ENCODE results near the gene ABHD16A. TPM values are rescaled to one million over a fixed set of nuclear protein-coding genes. Genes with fewer than 3 reads are reported as not detected.

Gene ABHD16A
- total and polyA plus RNA-seq, 2 of the 13 experiments (the other 11 are each of a cell fraction or from before 2014, with no cell fraction given): 43.5 to 45.4 TPM

DNA sequence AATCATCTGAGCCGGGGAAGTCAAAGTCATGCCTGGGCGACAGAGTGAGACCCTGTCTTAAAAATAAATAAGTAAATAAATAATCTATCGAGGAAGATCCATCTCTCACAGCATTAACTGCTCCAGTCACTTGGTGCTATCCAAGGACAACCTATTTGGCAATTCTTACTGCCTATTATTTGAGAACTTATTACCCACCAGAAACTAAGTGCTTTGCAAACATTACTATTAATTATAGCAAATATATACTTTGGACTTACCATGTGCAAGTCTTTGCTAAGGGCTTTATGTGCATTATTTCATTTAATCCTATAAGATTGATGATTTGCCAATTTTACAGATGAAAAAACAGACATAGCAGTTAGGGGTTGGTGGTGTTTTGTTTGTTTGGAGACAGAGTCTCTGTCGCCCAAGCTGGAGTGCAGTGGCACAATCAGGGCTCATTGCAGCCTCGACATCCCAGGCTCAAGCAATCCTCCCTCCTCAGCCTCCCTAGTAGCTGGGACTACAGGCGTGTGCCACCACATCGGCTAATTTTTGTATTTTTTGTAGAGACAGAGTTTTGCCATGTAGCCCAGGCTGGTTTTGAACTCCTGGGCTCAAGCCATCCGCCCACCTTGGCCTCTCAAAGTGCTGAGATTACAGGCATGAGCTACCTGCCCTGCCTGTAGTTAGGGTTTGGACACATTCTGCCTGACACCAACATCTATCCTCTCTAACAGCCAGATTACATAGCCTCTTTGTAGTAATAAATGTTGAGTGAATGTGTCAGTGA, 48.4 kb downstream of the ABHD16A start:
- peak overlapping the region; percentile 41 to 78 (median 44) for H3K4me3 ChIP-seq (replicated peaks in 1 of 3; ENCODE audit: insufficient read depth in 1 of 3, low read depth in 2 of 3, low read length in 3 of 3)
- peaks cover 17% of the 10 kb centered on the region; the same call in 1 of the 2 replicates for H4K20me1 ChIP-seq (ENCODE audit: insufficient read depth, low read length)
- POLR2A ChIA-PET: interaction anchor here (0.9 to 8.0 kb wide), 43 partner anchors 9 to 475 kb away, joined by 3 to 438 read pairs (median 6); partner anchors contain the start of genes ABHD16A, AIF1, ATP6V1G2 and C2
- H3K27ac ChIP-seq (ENCODE audit: extremely low read length, insufficient read depth, low read length): peak overlapping the region; percentile 96
- 16% methylated on average over 8 of the region's 8 CpGs for WGBS (ENCODE audit: low lambda C conversion rate)
- no peak overlapping the region for H2AFZ ChIP-seq (ENCODE audit: low read length)
- peak overlapping the region; percentile 69 for H3K9ac ChIP-seq (ENCODE audit: insufficient read depth, low read depth, low read length)
- peak; percentile 60 for DNase-seq (ENCODE audit: low spot score)
- H3K9me3 ChIP-seq (ENCODE audit: low read length): no peaks in the 10 kb centered on the region
- H3K4me2 ChIP-seq (ENCODE audit: low read depth, low read length): peak overlapping the region; percentile 100
- in situ Hi-C loops (cut with HindIII; ENCODE audit: extremely low pct_ligation_motif_present, low pct_unique_long_range_greater_than_20kb): no loop called here
- intact Hi-C loops (cut with micrococcal nuclease; ENCODE audit: unreplicated experiment): loop anchor here (10.0 kb wide), 1 partner anchor 110 kb away; the partner anchor contains the start of genes ATP6V1G2, DDX39B and NFKBIL1
- no peak for FAIRE-seq
- no peak for ATAC-seq
- H3K36me3 ChIP-seq (replicated peaks in 1 of 2; ENCODE audit: control insufficient read depth in 1 of 2, insufficient read depth in 2 of 2, low read length in 2 of 2): peaks cover 6 to 24% of the 10 kb centered on the region in 2 experiments
- H3K4me1 ChIP-seq (ENCODE audit: insufficient read depth, low read length): peaks cover 81% of the 10 kb centered on the region
- CTCF ChIA-PET (ENCODE audit: low intra/inter-chr PET ratio, low total read pairs): no interaction called here
- peaks cover 66% of the 10 kb centered on the region for H3K79me2 ChIP-seq (ENCODE audit: insufficient read depth, low read length)
- no peaks in the 10 kb centered on the region; a peak in 2 of 5 replicates for H3K27me3 ChIP-seq (ENCODE audit: control insufficient read depth in 1 of 2, insufficient read depth in 2 of 2, low read length in 2 of 2)
- BruUV-seq (replicated peaks): no TSS peak
- TF ChIP-seq MED13 (CRISPR knock-in tag; IDR thresholded peaks at IDR 0.05) (no peak), PHB2 (IDR thresholded peaks at IDR 0.05; ENCODE audit: partially characterized antibody) (no peak), ZNF138 (CRISPR knock-in tag; IDR thresholded peaks at IDR 0.05; ENCODE audit: low read depth) (no peak), ZNF468 (CRISPR knock-in tag; IDR thresholded peaks at IDR 0.05) (no peak), FOXP4 (CRISPR knock-in tag; IDR thresholded peaks at IDR 0.05) (no peak), SATB2 (CRISPR knock-in tag; IDR thresholded peaks at IDR 0.05) (0 out of 2 replicates have a peak, but pooled peaks have one; percentile 64), MXD3 (CRISPR knock-in tag; IDR thresholded peaks at IDR 0.05) (no peak), CBFB (CRISPR knock-in tag; IDR thresholded peaks at IDR 0.05) (no peak), ZSCAN29 (CRISPR knock-in tag; conservative IDR thresholded peaks at IDR 0.05) (0 out of 2 replicates have a peak, but pooled peaks have one; percentile 0), ATF1 (CRISPR knock-in tag; IDR thresholded peaks at IDR 0.05) (no peak), TOE1 (CRISPR knock-in tag; IDR thresholded peaks at IDR 0.05) (no peak), ZNF556 (CRISPR knock-in tag; IDR thresholded peaks at IDR 0.05; ENCODE audit: borderline replicate concordance) (no peak), ETS1 (CRISPR knock-in tag; IDR thresholded peaks at IDR 0.05) (no peak), ZNF781 (CRISPR knock-in tag; IDR thresholded peaks at IDR 0.05; ENCODE audit: borderline replicate concordance, not compliant biosample characterization) (no peak), ZNF205 (CRISPR knock-in tag; IDR thresholded peaks at IDR 0.05) (no peak), SETDB1 (CRISPR knock-in tag; IDR thresholded peaks at IDR 0.05; ENCODE audit: borderline replicate concordance) (no peak), ZNF629 (CRISPR knock-in tag; conservative IDR thresholded peaks at IDR 0.05) (no peak), PBX2 (CRISPR knock-in tag; IDR thresholded peaks at IDR 0.05) (no peak)
